Activated CD4-positive, CD25-positive, alpha-beta regulatory T cell treated with anti-CD3 and anti-CD28 coated beads, Interleukin-2, amount 50 U/mL, for 24 hours (primary cell): Measurements from ENCODE around the gene SACM1L.
"Not testable (repeated sequence)": the region's sequence is repeated elsewhere in the genome, so short reads cannot be mapped to it uniquely, and the experiment has no call there.

Experiments
- ATAC-seq, 2 donors: fragments of 150-1000 bp; cut with Tn5 transposase; one replicate each; pipeline ENCODE4 v1.10.0; 2021; ENCODE audit warnings: mild to moderate bottlenecking in 1 of 2, moderate library complexity in 1 of 2

Gene SACM1L

DNA sequence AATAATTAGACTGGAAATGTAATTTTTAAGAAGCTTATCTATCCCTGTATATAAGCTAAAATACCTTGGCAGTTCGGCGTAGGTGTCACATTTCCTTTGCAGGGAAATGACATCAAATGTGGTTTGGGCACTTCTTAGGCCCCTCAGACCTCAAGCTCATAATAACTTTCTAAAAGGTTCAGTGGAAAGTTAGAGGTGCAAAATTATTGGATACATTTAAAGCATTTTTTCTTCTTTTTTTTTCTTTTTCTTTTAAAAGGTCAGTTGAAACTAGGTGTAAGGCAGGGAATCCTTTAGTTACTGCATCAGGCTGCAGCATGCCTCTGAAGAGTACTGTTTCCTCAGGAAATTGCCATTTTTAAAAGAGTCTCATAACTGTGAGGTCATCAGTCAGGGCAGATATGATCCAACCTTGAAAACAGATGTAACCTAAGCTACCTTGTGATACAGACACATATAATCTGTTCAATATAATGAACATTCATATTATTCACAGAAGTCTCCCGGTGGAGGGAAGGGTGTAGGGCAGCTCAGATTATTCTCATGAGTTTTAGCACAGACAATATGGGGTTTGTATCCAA is 4.8 kb downstream of the SACM1L start:
- peak; percentile 37 to 48 for ATAC-seq

GRCh38 chr3:45695166-45695565 is 6.0 kb downstream of the SACM1L start:
- ATAC-seq, result not testable (repeated sequence)

DNA sequence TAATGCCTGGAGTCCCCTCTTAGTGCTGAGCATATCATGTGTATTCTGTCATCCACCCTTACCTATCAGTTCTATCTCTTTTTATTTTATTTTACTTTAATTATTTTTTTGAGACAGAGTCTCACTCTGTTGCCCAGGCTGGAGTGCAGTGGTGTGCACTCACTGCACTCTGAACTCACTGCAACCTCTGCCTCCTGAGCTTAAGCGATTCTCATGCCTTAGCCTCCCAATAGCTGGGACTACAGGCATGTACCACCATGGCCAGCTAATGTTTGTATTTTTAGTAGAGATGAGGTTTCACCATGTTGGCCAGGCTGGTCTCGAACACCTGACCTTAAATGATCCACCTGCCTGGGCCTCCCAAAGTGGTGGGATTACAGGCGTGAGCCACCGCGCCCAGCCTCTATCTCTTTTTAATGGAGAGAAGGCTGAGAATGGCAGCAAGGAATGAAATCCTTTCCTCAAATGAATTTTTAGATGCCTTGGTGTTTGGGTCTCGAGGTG is 11.4 kb downstream of the SACM1L start:
- no peak for ATAC-seq

DNA sequence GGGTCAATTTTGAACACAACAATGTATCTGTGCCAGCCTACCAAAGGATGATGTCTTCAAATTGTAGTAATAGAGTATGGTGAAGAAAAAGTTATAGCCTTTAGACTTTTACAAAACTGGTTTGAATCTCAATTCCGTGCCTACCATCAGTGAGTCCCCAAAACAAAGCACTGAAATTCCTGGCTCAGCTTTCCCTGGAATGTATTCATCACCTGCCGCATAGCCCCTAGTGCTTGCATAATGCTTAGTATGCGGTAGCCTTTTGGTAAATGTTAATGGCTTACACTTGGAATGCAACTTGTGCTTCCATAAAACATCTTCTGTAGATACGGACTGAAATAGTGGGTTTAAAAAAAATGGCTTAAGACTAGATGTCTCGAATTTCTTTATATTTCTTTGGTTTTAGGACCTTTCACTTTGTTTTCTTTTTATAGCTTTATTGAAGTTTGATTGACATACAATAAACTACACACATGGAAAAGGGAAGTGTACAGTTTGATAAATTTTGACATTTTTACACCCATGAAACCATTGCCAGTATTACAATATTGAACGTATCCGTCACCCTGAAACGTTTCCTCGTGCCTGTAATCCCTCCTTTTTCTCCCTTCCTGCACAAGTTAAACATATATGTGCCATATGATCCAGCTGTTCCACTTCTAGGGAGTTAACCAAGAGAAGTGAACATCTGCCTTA is 12.1 kb downstream of the SACM1L start:
- no peak for ATAC-seq

DNA sequence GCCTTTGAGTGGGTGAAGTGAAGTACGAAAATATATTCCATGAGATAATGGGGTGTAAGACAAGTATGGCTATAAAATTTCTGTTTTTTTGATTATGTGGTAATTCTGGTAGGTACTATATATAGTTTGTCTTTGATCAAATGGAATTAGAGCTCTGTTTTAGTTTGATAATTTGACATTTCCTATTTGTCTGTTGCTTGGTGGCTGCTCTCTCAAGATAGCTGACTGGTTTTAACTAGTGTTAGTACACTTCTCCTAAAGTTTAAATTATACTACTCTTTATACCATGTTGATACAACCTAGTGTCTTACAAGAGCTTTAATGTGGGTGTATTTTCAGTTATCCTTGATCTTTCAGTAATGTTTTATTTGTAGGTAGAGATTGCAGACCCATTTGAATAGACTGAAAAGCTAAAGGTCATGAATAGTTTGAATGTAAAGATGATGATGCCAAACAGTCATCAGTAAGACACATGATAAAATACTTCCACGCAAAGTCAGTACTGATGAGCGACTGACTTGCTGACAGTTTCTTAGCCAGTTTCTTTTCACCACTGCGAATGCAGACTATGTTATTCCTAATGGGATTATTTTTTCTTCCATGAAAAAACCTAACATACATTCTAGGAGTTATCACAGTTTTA is 15.2 kb downstream of the SACM1L start:
- peak in 1 of 2 donors; percentile 45 for ATAC-seq

GRCh38 chr3:45705839-45706808 is 16.9 kb downstream of the SACM1L start:
- ATAC-seq, result peak in 1 of 2 donors; percentile 48

GRCh38 chr3:45711931-45712330 is 22.7 kb downstream of the SACM1L start:
- no peak for ATAC-seq

GRCh38 chr3:45712434-45713110 is 23.4 kb downstream of the SACM1L start:
- ATAC-seq, result no peak

DNA sequence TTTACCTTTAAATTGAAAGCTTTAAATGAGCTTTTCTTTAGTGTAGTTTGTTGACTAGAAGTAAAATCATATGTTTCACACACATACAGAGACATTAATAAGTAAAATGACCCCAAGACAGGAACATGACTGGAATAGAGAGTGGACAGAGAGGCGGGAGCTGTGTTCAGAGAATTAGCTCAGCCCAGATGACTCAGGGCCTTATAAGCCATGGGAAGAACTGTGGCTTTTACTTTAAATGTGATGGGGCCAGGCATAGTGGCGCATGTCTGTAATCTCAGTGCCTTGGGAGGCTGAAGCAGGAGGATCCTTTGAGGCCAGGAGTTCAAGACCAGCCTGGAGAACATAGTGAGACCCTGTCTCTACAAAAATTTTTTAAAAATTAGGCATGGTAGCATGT is 26.7 kb downstream of the SACM1L start:
- ATAC-seq, result no peak

DNA sequence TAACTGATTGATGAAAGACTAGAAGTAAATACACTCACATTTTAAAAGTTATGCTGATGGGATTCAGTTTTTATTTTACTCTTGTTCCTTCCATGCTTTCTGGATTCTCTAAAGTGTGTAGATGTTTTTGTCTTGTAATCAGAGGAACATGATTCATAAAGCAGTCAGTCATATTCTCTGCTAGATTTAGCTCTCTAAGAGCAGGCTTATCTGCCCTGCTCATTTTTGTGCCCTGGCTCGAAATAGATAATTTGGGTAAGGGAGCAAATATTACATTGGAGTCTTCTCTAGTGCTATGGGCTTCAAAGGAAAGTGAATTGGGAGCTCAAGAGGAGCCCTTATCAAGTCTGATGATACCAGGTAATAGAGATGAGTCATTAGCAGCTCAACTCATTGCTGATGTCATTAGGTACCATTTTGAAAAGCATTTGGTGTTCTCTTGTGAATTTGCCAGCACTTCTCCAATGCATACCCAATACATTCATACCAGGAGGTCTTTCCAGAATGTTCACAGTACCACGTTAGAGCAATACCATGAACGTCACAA is 27.7 kb downstream of the SACM1L start:
- peak; percentile 56 for ATAC-seq

GRCh38 chr3:45719655-45720487 is 30.7 kb downstream of the SACM1L start:
- ATAC-seq, result no peak

DNA sequence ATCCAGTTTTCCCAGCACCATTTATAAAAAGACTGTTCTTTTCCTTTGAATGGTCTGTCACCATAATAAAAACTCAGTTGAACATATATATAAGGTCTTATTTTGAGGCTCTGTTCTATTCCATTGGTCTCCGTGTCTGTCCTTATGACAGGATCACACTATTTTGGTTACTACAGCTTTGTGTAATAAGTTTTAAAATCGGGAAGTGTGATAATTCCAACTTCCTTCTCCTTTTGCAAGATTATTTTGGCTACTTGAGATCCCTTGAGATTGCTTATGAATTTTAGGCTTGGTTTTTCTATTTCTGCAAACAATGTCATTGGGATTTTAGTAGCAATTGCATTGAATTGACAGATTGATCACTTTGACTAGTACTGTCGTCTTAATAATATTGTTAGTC is 35.7 kb downstream of the SACM1L start:
- no peak for ATAC-seq

DNA sequence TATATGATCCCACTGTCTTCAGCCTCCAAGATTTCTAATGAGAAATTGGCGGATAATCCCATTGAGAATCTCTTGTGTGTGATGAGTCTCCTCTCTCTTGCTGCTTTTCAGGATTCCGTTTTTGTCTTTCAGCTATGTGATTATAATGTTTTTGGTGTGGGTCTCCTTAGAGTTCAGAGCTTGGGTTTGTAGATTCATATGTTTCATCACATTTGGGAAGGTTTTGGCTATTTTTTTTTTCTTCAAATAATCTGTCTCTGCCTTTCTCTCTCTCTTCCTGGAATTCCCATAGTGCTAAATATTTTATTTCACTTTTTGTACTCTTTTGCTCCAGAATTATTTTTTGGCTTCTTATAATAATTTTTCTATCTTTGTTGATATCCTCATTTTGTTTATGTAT is 40.4 kb downstream of the SACM1L start:
- ATAC-seq, result no peak

- no peak for ATAC-seq
Observed at GRCh38 chr3:45730409-45731154, 41.4 kb downstream of the SACM1L start.

DNA sequence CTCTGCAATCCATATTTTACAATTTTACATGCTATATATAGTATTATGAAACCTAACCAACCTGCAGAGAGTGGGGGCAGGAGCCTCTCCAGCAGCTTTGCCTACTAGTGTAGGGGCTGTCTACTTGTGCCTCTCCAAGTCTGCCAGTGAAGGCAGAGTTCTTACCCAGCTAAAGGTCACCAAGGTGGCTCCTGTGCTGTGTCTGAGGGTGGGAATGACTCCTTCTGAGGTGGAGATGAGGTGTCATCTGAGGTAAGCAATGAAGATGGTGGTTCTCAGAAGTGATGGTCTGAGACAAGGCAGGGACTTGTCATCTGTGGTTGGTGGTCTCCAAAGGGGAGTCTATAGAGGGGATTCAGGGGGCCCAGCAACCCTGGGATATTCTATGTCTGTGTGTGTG is 47.5 kb downstream of the SACM1L start:
- peak; percentile 68 to 89 for ATAC-seq

- no peak for ATAC-seq
Observed at GRCh38 chr3:45737234-45737633, 48.0 kb downstream of the SACM1L start.

GRCh38 chr3:45739991-45740390 is 50.8 kb downstream of the SACM1L start:
- no peak for ATAC-seq

GRCh38 chr3:45741247-45741646 is 52.1 kb downstream of the SACM1L start:
- no peak for ATAC-seq

GRCh38 chr3:45741742-45742460 is 52.7 kb downstream of the SACM1L start:
- no peak for ATAC-seq
